Measurements from ENCODE around the gene CTIF. TPM values are rescaled to one million over a fixed set of nuclear protein-coding genes. Genes with fewer than 3 reads are reported as not detected.

The CTIF gene
- polyA plus RNA-seq, 1 donor from 2014 or later: 50.2 TPM

DNA sequence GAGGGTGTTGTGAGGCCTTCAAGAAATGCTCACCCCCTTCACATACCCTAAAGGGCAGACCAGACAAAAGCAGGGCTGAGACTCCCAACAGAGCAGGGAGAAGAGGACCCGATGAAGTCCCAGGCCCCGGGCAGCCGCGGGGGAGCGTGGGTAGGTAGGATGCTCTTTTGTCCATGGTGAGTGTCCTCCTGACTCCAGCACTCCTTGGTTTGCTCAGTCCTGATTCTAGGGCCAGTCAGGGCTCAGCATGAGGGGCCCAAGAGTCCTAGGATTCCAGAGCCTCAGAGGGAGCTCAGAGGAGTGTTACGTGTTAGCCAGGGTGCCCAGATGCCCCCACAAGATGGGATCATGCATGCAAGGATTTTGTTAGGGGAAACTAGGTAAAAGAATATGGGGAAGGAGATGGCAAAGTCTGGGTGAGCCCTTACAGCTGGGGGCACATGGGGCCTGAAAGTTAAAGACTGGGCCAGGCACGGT lies 347.1 kb downstream of the CTIF start:
- Histone ChIP-seq H3K9me2 (ENCODE audit: insufficient read depth, low read length) (no peaks in the 10 kb centered on the region), H3K4me2 (ENCODE audit: low read length) (no peak overlapping the region)

DNA sequence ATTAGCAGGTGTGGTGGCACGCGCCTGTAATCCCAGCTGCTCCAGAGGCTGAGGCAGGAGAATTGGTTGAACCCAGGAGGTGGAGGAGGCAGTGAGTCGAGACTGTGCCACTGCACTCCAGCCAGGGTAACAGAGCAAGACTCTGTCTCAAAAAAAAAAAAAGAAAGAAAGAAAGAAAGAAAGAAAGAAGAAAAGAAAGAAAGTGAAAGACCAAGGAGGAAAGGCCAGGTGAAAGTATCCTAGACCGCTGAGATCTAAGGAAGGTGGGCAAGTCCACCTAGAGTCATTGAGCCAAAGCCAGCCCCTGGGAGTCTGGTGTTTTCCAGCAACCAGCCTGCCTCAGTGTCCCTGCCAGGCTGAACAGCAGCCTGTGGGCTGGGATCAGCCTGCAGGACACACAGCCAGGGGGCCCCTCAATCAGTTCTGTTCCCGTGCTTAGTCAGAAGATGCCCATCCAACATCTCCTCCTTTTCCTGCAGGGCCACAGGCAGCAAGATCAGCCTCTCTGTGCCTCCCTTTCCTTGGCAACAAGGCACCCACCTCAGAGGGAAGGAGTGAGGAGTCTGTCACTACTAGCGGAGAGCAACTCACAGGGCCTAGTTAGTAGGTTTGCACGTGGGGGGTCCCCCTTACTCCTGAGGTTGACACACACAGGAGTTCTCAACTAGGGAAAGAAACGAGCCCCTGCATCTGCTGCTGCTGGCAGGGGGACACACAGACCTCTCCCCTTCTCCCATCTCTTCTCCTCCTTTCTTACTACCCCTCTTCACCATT lies 347.9 kb downstream of the CTIF start:
- Histone ChIP-seq H3K9me2 (ENCODE audit: insufficient read depth, low read length) (no peaks in the 10 kb centered on the region), H3K27ac (ENCODE audit: low read length) (no peak overlapping the region), H3F3A (ENCODE audit: insufficient read depth, low read length, poor library complexity, severe bottlenecking) (no peaks in the 10 kb centered on the region), H3K4me3 (ENCODE audit: low read length) (no peak overlapping the region), H3K79me2 (replicated peaks; ENCODE audit: insufficient read depth, low read length) (no peaks in the 10 kb centered on the region), H3K4me2 (ENCODE audit: low read length) (no peak overlapping the region), H3K36me3 (ENCODE audit: insufficient read depth, low read length) (no peaks in the 10 kb centered on the region), H2AFZ (ENCODE audit: low read depth, low read length) (no peak overlapping the region), H3K9me3 (ENCODE audit: low read length) (no peaks in the 10 kb centered on the region), H4K20me1 (ENCODE audit: insufficient read depth) (no peaks in the 10 kb centered on the region), H3K27me3 (ENCODE audit: insufficient read depth, low read depth, low read length) (no peaks in the 10 kb centered on the region), H3K9ac (ENCODE audit: low read length) (no peak overlapping the region)
- TF ChIP-seq MXI1 (conservative IDR thresholded peaks at IDR 0.05; ENCODE audit: poor library complexity, severe bottlenecking) (no peak), POLR2AphosphoS5 (IDR thresholded peaks at IDR 0.05) (no peak), TAF1 (IDR thresholded peaks at IDR 0.05; ENCODE audit: low read depth) (no peak), SMC3 (conservative IDR thresholded peaks at IDR 0.05; ENCODE audit: poor library complexity) (no peak), EP300 (conservative IDR thresholded peaks at IDR 0.05; ENCODE audit: poor library complexity, severe bottlenecking) (no peak), RAD21 (conservative IDR thresholded peaks at IDR 0.05) (no peak), EZH2 (IDR thresholded peaks at IDR 0.05; ENCODE audit: borderline replicate concordance, insufficient read depth, low read length, poor library complexity, severe bottlenecking) (no peak)
- TF ChIP-seq, protein P1, sequence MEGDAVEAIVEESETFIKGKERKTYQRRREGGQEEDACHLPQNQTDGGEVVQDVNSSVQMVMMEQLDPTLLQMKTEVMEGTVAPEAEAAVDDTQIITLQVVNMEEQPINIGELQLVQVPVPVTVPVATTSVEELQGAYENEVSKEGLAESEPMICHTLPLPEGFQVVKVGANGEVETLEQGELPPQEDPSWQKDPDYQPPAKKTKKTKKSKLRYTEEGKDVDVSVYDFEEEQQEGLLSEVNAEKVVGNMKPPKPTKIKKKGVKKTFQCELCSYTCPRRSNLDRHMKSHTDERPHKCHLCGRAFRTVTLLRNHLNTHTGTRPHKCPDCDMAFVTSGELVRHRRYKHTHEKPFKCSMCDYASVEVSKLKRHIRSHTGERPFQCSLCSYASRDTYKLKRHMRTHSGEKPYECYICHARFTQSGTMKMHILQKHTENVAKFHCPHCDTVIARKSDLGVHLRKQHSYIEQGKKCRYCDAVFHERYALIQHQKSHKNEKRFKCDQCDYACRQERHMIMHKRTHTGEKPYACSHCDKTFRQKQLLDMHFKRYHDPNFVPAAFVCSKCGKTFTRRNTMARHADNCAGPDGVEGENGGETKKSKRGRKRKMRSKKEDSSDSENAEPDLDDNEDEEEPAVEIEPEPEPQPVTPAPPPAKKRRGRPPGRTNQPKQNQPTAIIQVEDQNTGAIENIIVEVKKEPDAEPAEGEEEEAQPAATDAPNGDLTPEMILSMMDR (IDR thresholded peaks at IDR 0.05; ENCODE audit: poor library complexity, severe bottlenecking): no peak
- TF ChIP-seq, protein P2, sequence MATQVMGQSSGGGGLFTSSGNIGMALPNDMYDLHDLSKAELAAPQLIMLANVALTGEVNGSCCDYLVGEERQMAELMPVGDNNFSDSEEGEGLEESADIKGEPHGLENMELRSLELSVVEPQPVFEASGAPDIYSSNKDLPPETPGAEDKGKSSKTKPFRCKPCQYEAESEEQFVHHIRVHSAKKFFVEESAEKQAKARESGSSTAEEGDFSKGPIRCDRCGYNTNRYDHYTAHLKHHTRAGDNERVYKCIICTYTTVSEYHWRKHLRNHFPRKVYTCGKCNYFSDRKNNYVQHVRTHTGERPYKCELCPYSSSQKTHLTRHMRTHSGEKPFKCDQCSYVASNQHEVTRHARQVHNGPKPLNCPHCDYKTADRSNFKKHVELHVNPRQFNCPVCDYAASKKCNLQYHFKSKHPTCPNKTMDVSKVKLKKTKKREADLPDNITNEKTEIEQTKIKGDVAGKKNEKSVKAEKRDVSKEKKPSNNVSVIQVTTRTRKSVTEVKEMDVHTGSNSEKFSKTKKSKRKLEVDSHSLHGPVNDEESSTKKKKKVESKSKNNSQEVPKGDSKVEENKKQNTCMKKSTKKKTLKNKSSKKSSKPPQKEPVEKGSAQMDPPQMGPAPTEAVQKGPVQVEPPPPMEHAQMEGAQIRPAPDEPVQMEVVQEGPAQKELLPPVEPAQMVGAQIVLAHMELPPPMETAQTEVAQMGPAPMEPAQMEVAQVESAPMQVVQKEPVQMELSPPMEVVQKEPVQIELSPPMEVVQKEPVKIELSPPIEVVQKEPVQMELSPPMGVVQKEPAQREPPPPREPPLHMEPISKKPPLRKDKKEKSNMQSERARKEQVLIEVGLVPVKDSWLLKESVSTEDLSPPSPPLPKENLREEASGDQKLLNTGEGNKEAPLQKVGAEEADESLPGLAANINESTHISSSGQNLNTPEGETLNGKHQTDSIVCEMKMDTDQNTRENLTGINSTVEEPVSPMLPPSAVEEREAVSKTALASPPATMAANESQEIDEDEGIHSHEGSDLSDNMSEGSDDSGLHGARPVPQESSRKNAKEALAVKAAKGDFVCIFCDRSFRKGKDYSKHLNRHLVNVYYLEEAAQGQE (IDR thresholded peaks at IDR 0.05; ENCODE audit: borderline replicate concordance): no peak

More for the DNA sequence above, 347.1 kb downstream of the CTIF start:
- no peak overlapping the region for H3K9ac ChIP-seq (ENCODE audit: low read length)
- no peak overlapping the region for H2AFZ ChIP-seq (ENCODE audit: low read depth, low read length)
- H3K36me3 ChIP-seq (ENCODE audit: insufficient read depth, low read length): no peaks in the 10 kb centered on the region
- no peaks in the 10 kb centered on the region for H4K20me1 ChIP-seq (ENCODE audit: insufficient read depth)
- H3K9me3 ChIP-seq (ENCODE audit: low read length): no peaks in the 10 kb centered on the region
- no peak overlapping the region for H3K4me3 ChIP-seq (ENCODE audit: low read length)
- H3K27me3 ChIP-seq (ENCODE audit: insufficient read depth, low read depth, low read length): no peaks in the 10 kb centered on the region
- H3K79me2 ChIP-seq (replicated peaks; ENCODE audit: insufficient read depth, low read length): no peaks in the 10 kb centered on the region
- TF ChIP-seq, protein P2 (IDR thresholded peaks at IDR 0.05; ENCODE audit: borderline replicate concordance): no peak
- TF ChIP-seq SMC3 (conservative IDR thresholded peaks at IDR 0.05; ENCODE audit: poor library complexity) (no peak), TAF1 (IDR thresholded peaks at IDR 0.05; ENCODE audit: low read depth) (no peak), EP300 (conservative IDR thresholded peaks at IDR 0.05; ENCODE audit: poor library complexity, severe bottlenecking) (no peak), POLR2AphosphoS5 (IDR thresholded peaks at IDR 0.05) (no peak), MXI1 (conservative IDR thresholded peaks at IDR 0.05; ENCODE audit: poor library complexity, severe bottlenecking) (no peak), RAD21 (conservative IDR thresholded peaks at IDR 0.05) (no peak), EZH2 (IDR thresholded peaks at IDR 0.05; ENCODE audit: borderline replicate concordance, insufficient read depth, low read length, poor library complexity, severe bottlenecking) (no peak)
- TF ChIP-seq, protein P1 (IDR thresholded peaks at IDR 0.05; ENCODE audit: poor library complexity, severe bottlenecking): no peak
- H3F3A ChIP-seq (ENCODE audit: insufficient read depth, low read length, poor library complexity, severe bottlenecking): no peaks in the 10 kb centered on the region
- no peak overlapping the region for H3K27ac ChIP-seq (ENCODE audit: low read length)

Data from neural cell (in vitro differentiated cells).